ENCODE results near the gene TAF6.
A peak's percentile ranks its signal among the peaks of the same experiment; 100 is the strongest.

The TAF6 gene

DNA sequence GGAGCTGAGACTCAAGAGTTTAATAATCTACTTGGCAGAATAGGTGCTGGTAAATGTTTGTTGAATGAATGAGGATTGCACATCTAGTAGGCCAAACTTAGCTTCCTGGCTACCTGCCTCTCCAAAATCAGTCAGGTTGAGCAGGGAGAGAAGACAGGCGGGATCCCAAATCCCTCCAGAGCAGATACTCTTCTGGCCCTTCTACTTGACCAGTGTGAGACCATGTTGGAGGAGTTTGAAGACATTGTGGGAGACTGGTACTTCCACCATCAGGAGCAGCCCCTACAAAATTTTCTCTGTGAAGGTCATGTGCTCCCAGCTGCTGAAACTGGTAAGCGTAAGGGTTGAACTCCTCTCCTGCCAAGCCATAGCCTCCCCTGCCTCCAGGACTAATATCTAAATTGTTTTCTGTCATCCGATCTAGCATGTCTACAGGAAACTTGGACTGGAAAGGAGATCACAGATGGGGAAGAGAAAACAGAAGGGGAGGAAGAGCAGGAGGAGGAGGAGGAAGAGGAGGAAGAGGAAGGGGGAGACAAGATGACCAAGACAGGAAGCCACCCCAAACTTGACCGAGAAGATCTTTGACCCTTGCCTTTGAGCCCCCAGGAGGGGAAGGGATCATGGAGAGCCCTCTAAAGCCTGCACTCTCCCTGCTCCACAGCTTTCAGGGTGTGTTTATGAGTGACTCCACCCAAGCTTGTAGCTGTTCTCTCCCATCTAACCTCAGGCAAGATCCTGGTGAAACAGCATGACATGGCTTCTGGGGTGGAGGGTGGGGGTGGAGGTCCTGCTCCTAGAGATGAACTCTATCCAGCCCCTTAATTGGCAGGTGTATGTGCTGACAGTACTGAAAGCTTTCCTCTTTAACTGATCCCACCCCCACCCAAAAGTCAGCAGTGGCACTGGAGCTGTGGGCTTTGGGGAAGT lies 5.4 kb upstream of the TAF6 start:
- DNase-seq (ENCODE audit: low read depth in 2 of 2): no peak

DNA sequence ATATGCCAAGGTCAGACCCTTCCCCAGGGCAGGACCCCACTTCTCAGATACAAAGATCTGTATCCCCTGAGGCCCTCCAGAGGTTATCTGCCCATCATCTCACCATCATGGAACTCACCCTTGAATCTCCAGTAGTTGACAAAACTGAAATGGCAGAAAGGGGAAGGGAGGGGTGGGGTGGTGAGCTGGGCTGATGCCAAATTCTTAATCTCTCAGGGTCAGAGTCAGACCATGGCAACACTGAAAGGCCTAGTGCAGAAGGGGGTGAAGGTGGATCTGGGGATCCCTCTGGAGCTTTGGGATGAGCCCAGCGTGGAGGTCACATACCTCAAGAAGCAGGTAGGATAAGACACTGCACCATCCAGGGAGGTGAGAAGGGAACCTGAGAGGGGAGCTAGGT lies 3.4 kb upstream of the TAF6 start:
- no peak for DNase-seq (ENCODE audit: low read depth in 2 of 2)

DNA sequence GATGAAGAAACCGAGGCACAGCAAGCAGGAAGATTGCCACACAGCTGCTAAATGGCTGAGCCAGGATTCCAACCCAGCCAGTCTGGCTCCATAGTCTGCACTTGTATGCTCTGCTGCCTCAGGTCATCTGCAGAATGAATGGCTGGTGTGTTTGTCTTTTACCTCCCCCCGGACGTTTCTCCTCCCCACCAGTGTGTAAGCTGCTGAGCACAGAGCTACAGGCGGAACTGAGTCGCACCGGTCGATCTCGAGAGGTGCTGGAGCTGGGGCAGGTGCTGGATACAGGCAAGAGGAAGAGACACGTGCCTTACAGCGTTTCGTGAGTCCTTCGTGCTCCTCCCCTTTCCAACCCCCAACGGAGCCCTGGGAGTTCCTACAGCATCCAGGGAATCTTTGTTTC lies 2.9 kb upstream of the TAF6 start:
- DNase-seq (ENCODE audit: low read depth in 2 of 2): no peak

- DNase-seq (ENCODE audit: low read depth in 2 of 2): no peak
These were observed 1.5 kb upstream of the TAF6 start for GRCh38 chr7:100120733-100121036.

- DNase-seq (ENCODE audit: low read depth in 2 of 2): peak; percentile 42 to 54
These were observed 993 bp upstream of the TAF6 start for GRCh38 chr7:100119970-100120732.

DNA sequence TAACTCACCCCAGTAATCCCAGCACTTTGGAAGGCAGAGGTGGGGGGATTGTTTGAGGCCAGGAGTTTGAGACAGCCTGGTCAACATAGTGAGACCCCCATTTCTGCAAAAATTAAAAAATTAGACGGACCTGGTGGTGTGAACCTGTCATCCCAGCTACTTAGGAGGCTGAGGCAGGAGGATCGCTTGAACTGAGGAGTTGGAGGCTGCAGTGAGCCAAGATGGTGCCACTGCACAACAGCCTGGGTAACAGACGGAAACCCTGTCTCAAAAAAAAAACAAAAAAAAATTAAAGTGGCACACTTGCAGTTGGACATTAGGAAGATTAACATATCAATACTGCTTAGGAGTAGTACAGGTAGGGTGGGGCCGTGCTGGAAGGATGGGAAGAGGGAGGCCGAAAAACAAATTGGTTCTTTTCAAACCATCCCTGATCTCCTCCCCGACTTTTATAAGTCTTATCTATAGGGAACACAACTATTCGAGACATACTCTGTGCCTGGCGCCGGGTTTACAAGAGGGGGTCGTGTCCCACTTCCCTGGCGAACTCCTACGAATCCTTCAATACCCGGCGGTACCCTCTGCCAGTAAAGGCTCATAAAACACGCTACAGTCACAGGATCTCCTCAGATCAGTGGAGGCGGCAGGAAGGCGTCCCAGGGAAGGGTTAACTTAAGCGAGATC lies 628 bp downstream of the TAF6 start:
- no peak for DNase-seq (ENCODE audit: low read depth in 2 of 2)

DNA sequence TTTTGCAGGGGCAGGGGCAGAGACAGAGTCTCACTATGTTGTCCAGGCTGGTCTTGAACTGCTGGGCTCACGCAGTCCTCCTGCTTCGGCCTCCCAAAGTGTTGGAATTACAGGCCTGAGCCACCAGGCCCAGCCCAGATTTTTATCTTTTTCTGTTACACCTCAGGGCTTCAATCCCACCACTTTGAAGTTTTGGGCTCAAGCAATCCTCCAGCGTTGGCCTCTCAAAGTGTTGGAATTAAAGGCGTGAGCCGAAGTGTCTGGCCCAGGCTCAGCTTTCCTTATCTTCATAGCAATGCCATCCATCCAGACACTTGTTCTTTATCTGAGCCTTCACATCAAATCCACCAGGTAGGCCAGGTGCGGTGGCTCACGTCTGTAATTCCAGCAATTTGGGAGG lies 4.1 kb downstream of the TAF6 start:
- DNase-seq (ENCODE audit: low read depth in 2 of 2): no peak

GRCh38 chr7:100111914-100112313 lies 7.2 kb downstream of the TAF6 start:
- no peak for DNase-seq (ENCODE audit: low read depth in 2 of 2)

- DNase-seq (ENCODE audit: low read depth in 2 of 2): no peak
These were observed 8.0 kb downstream of the TAF6 start for GRCh38 chr7:100111156-100111555.

GRCh38 chr7:100109521-100110163 lies 9.5 kb downstream of the TAF6 start:
- DNase-seq (ENCODE audit: low read depth in 2 of 2): no peak

- DNase-seq (ENCODE audit: low read depth in 2 of 2): no peak
These were observed 11.3 kb downstream of the TAF6 start for GRCh38 chr7:100107890-100108289.

DNA sequence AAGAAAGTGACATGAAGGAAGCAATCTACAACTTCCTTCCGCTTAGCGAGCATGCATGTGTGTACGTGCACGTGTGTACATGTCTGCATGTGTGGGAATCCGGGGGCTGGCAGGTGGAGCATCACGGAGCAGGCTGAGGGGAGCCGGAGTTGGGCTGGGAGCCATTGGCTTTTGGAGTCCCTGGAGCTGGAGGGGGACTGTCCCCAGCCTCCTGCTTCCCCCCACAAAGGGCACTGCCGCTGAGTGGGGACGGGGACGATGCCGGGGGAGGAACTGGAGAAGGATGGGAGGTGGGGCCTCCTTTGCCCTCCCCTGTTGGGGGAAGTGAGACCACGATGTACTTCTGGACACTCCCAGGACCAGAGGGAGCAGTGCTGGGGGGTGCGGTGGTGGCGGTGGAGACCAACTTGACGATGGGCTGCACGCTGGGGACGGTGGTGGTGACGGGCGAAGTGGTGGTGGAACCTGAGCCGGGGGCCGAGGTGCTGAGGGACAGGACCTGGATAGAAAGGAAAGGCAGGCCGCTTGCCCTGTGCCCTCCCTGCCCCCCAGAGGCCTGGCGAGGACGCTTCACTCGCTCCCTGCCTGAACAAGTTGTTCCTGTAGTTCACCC lies 11.9 kb downstream of the TAF6 start:
- no peak for DNase-seq (ENCODE audit: low read depth in 2 of 2)

- DNase-seq (ENCODE audit: low read depth in 2 of 2): no peak
These were observed 12.5 kb downstream of the TAF6 start for GRCh38 chr7:100106633-100107032.

GRCh38 chr7:100105534-100105933 lies 13.6 kb downstream of the TAF6 start:
- no peak for DNase-seq (ENCODE audit: low read depth in 2 of 2)

DNA sequence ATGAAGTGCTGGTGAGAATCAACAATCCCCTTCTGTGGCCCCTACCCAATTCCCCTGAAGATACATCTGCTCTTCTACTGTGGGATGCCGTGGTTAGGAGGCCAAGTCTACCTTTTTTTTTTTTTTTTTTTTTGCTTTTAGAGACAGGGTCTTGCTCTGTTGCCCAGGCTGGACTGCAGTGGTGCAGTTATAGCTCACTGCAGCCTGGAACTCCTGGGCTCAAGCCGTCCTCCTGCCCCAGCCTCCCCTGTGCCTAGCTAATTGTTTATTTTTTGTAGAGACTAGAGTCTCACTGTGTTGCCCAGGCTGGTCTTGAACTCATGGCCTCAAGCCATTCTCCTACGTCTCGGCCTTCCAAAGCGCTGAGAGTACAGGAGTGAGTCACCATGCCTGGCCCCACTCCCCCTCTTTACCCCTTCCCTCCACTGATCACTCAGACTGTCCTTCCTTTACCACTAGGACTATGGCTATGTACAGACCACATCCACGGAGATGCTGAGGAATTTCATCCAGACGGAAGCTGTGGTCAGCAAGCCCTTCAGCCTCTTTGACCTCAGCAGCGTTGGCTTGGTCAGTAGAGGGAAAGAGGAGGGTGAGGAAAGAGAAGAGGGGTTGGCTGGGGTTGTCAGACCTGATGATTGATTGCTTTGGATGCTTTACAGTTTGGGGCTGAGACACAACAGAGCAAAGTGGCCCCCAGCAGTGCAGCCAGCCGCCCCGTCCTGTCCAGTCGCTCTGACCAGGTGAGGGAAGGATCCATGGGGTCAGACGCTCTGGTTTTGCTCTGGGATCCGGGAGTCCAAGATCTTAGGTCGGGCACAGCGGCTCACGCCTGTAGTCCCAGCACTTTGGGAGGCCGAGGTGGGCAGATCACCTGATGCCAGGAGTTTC lies 16.0 kb downstream of the TAF6 start:
- no peak for DNase-seq (ENCODE audit: low read depth in 2 of 2)

GRCh38 chr7:100101016-100101862 lies 17.9 kb downstream of the TAF6 start, which contains the start of the genes AP4M1 and MCM7:
Gene AP4M1 (plus strand): TSS chr7:100101643. CDS start chr7:100101715, 72 bp downstream.
Gene MCM7 (minus strand): TSS chr7:100101397. CDS start chr7:100101294, 103 bp downstream.
- DNase-seq (ENCODE audit: low read depth in 2 of 2): peak; percentile 94 to 95

DNA sequence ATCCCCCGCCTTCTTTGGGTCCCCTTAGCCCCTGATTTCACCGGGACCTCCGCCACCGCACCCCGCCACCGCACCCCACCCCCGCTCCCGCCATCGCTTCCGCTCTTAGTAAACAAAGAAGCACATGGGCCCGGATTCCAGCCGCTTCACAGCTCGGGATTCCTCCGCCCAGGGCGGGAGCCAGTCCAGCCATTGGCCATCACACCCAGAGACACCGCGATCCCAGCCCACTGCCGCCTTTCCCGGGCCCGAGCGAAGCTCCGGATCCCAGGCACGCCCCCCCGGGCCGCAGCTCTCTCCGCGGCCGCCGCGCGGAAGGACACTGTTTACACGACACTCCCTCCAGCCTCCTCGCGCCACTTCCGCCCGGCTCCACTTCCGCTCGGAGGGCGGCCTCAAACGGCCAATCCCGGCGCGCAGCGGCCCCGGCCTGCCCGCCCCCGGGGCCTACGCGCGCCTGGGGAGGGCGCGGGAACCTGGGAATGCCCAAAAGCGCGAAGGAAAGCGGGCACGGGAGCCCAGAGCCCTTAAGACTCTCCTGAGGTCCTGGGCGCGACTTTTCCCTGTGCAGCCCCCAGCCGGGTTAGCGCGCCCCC lies 18.6 kb downstream of the TAF6 start:
- DNase-seq (ENCODE audit: low read depth in 2 of 2): peak; percentile 77 to 85

DNA sequence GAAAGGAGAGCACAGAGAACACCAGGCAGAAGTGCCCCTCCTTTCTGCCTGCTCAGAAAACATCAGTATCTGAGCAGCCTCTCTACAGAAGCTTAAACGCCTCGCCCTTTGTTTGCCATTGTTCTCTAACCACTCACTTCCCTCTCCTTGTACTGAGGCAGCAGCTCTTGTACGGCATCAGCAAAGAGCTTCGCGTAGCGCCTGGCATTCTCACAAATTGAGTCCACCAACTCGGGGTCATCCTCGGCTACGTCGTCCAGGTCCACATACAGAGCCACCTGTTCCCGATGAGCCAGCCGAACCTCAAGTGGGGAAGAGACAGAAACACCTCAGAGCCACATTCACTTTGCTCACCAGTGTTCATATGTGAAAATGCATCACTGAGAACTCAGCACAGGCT lies 19.7 kb downstream of the TAF6 start:
- DNase-seq (ENCODE audit: low read depth in 2 of 2): no peak

DNA sequence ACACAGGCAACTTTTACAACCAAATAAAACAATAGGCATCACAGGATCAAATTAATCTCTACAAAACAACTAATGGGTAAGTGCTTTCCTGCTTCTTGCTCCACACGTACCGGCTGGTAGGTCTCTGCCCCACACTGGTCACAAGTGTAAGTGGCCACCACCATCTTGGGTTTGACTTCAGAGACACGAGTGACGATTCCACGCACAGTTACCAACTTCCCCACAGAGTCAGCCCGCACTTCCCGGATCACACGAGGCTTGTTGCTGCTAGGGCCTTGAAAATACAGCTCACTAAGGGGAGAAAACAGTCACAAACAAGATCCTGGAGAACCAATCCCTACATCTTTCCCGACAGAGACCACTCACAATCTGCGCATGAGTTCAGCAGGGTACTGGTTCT lies 20.2 kb downstream of the TAF6 start:
- DNase-seq (ENCODE audit: low read depth in 2 of 2): no peak
